HPDE6-E6E7 (cell line): ENCODE results near the gene THYN1.
A peak's percentile ranks its signal among the peaks of the same experiment; 100 is the strongest.

Experiments used
- DNase-seq: peaks from one replicate; pipeline ENCODE4 v3.0.0; 2011; ENCODE audit warnings: missing footprints; ENCODE audit errors: extremely low spot score

THYN1 gene

DNA sequence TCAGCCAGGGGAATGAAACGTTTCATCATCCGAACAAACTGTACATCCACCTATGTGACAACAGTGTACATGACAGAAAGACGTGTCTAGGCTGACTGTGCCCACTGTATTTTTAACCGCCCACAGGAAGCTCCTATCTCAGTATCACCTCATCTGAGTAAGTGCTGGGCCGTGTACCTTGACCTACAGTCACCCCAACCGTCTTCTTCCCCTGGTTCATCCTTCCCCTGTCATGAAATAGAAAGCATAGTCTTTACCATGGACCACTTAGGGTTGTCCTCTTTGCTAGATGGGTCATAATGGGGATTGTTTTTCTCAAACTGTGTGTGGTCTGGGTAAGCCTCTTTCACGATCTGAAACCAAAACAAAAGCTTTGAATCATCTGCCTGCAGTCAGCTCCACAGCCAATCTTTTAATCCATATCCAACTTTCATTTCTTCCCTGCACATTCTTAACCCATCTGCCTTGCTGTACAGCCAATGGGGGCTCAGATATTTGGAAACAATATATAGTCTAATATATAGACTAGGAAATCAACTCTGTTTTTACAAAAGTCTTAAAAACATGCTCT, 4.2 kb downstream of the THYN1 start:
- no peak for DNase-seq

GRCh38 chr11:134246678-134247077, 6.5 kb downstream of the THYN1 start:
- no peak for DNase-seq

GRCh38 chr11:134246100-134246499, 7.1 kb downstream of the THYN1 start:
- no peak for DNase-seq

DNA sequence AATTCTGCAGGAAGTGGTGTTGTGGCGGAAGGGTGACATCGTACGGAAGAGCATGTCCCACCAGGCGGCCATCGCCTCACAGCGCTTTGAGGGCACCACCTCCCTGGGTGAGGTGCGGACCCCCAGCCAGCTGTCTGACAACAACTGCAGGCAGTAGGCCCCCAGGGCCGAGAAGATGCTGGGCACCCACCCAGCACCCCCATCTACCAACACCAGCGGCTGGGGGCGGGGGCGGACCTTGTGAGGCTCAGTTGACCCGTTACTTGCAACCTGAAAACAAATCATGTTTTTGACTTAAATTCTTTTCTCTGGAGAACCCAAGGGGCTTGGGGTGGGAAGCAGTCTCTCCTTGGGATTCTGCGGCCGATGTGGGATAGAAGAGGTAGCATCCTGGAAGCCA, 7.7 kb downstream of the THYN1 start:
- no peak for DNase-seq

DNA sequence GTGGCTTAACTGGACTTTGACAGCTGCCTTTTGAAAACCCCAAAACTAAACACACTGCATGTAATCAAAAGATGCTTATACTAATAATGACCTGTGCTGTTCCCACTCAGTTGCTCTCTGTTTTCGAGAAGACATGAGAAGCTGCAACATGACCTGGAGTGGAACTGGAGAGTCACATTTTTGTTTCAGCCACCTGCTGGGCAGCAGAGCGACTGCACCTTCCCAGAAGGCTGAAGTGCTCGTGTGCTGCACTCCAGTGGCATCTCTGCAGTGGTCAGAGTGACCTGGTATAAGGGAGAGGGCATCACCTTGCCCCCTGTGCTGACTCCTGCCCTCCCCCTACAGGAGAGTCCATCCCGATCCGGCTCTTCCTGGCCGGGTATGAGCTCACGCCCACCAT, 8.6 kb downstream of the THYN1 start:
- peak; percentile 19 for DNase-seq

DNA sequence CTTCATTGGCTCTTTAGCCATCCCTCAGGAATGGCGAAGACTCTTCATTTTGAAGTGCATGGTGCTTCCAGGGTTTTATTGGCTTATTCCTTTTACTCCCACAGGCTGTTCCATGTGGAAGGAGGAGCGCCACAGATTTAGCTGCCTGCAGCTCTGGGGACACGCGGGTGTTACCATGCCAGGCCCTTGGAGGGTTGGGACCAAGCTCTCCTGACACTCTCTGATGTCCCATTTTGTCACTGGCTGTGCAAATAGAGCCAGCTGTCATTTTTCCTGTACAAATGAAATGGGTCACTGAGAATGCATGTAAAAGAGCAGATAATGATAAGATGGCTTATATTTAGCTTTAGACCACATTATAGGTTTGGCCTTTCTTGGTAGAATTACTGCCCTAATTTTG, 9.2 kb downstream of the THYN1 start:
- DNase-seq, result no peak

DNA sequence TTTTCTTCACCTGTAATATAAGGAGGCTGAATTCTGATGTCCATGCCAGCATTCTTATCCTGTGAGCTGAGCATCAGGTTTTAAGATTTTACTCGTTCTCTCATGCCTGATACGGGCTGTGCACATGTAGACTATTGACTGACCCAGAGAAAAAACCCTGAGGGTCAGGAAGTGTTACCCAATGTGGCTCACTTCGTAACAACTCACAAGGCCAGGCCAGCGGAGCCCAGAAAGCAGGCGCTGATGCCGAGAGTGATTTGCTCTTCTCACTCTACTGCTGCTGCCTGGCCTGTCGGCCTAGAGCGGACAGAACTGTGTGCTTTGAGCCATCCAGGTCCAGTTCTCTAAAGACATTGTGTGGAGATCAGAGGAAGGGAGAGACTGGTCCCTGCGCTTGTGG, 10.8 kb downstream of the THYN1 start:
- DNase-seq, result no peak

GRCh38 chr11:134240592-134240991, 12.6 kb downstream of the THYN1 start:
- DNase-seq, result no peak

GRCh38 chr11:134238956-134239355, 14.2 kb downstream of the THYN1 start:
- no peak for DNase-seq

DNA sequence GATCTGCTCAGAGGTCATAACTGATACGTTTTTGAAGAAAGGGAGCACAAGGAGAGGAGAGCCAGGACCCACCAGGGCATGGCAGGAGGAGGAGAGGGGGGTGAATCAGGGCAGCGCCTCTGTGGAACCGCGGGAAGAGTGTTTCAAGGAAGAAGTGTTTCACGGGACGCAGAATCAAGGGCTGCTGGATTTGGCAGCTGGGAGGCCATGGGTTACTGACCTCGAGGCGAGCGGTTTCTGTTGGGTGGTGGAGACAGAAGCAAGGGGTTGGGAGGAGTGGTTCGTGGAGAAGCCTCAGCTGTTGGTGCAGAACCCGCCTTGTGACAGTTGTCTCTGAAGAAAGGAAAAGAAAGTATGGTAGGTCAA, 15.6 kb downstream of the THYN1 start:
- DNase-seq, result no peak

DNA sequence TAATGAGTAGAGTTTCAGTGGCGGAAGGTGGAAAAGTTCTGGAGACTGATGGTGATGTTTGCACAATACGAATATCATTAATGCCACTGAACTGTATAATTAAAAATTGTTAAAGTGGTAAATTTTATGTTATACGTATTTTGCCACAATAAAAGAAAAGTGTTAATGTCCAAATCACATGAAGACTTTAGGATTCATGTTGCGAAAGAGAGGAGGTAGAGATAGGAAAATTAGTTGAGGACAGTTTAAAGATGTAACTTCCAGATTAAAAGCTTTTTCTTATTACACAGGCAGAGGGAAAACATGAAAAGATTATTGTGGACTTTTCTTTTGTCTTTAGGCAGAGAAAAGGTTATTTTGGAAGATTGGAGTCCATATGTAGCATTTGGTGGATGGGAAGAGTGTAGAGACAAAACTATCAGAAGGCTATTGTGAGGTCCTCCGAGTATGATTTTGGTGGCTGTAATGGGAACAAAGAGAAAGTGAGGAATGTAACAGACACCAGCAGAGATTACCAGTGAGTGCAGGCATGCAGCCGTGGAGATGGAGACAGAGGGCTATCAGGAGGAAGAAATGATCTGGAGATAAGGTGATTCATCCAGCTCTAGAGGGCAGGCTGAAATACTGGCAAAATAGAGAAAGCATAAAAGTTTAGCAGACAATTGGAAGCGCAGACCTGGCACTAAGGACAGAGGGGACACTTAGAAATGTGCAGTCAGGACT, 16.2 kb downstream of the THYN1 start:
- no peak for DNase-seq

DNA sequence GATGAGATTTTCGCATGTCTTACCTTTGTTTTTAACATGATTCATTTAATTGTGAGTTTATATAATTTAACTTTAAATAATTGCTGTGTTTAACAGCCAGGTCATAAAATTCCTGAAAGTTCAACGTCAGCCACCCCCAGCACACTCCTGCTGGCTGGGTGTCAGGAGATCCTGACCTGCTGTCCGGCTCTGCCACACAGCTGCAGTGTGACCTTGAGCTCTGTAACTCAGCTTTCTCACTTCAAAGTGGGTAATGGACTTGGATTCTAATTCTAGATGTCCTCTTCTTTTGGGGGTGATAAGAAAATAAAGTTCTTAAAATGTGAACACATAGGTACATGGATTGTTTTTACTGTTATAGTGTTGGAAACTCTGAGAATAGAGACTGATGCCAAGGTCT, 17.8 kb downstream of the THYN1 start:
- DNase-seq, result no peak

DNA sequence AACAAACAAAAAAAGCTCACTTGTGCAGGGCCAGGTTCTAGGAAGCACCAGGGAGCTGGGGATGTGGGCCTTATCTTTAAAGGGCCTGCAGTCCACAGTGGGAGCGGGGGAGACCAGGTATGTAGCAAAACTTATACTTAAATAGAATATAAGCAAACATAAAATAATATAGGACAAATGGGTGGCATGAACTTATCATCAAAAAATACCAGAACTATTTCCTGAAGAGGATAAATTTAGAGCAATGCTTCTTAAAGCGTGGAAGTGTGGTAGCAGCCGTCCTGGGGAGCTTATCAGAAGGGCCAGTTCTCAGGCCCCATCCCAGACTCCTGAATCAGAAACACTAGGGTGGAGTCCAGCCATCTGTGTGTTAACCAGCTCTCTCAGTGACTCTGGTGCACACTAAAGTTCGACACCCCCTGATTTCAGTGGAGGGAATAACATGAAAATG, 19.4 kb downstream of the THYN1 start:
- no peak for DNase-seq

DNA sequence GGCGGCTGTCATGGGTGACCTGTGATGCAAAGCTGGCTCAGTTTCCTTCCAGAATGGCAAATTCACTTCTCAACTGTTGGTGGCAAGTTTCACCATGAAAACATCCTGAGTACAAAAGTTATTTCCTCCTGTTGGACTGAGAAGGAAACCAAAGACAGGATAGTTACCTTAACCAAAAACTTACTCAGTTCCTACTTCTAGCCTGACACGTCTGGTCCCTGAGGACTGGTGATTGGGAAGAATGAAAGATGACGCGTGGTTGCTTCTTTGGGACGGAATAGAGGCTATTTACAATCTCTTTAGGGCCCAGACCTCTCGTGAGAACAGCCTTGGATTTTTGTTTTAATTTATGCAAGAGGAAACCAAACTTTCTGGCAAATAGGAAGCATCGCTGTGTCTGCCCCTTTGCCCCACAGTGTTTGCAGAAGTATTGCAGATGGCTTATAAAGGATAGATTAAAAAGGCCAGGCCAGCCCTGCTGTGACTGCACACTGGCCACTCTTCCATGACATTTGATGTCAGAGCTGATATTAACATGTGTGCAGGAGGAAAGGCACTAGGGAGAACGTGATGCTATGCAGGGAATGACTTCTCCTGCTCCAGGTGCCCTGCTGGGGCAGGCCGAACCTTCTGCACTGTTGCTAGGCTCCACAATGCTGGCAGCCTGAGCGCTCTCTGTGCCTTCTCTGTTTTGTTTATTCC, 21.0 kb downstream of the THYN1 start:
- no peak for DNase-seq

DNA sequence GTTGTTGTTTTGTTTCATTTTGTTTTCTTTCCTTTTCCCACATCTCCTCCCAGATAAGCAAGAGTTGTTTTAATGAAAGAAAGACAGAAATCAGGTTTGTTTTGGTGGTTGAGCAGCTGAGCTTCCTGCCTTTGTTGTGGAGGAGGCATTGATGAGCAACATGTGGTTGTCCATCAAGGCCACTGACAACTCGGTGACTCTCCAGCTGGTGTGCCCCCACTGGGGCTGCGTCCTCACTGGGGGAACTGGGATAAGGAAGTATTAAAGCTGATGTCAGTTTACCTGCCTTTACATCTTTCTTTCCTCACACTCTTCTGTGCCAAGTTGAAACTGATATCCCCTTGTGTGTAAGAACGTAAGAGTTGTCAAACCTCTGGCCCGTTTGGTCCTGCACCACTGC, 22.8 kb downstream of the THYN1 start:
- no peak for DNase-seq

DNA sequence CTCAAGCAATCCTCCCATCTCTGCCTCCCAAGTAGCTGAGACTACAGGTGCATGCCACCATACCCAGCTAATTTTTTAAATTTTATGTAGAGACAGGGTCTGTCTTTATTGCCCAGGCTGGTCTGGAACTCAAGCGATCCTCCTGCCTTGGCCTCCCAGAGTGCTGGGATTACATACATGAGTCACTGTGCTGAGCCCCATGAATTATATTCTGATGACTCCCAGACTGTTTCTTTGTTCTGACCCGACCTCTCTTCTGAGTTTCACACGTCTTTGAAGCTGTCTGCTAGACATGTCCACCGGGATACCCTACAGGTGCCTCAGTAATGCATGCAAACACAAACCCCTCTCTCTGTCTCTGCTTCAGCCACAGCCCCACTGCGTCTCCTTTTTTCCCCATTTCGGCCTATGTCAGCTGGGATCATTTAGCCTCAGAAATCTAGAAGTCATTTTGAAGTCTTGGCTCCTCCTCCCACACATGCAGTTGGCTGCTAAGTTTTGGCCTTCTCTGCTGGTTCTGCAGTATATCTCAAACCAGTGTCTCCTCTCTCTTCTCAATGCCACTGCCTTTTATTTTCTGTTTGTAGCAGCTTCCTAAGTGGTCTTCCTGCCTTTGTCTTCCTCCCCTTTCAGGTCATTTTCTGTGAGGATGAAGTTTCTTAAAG, 23.9 kb downstream of the THYN1 start:
- no peak for DNase-seq

DNA sequence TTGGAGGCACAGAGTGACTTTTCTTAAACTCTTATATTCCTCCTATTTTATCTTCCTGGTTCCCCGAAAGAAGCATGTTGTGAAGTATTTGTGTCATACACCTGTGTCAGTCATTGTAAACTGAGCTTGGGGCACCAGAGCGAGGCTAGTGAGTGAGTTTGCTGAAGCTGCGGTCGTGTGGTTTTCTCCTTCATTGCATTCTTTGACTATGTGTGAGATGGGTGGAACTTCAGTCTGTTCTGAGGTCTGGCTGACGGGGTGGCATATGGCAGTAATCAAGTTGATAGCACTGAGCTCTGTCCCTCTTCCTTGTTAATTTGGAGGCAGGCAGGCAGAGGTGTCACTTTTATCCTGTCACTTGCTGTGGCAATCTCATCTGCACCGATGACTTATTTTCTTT, 24.5 kb downstream of the THYN1 start:
- no peak for DNase-seq

DNA sequence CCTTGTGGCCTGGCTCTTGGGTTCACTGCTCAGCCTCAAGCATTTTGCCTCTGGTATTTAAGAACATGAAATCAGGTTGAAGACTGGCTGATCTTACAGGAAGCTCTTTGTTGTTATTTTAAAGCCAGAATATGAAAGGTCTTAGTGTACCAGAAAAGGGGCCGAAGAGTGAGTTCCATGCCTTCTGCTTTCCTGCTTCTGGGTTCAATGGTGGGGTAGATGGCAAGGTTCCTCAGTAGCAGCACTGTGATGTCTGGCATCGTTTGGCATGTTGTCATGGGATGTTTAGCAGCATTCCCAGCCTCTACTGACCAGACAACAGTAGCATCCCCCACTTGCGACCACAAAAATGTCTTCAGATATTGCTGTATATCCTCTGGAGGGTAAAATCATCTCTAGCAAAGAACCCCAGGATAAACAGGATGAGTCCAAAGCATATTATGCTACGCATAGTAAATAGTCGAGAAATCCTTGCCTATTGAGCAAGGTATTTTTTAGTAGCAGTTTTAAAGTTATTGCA, 26.3 kb downstream of the THYN1 start:
- no peak for DNase-seq

DNA sequence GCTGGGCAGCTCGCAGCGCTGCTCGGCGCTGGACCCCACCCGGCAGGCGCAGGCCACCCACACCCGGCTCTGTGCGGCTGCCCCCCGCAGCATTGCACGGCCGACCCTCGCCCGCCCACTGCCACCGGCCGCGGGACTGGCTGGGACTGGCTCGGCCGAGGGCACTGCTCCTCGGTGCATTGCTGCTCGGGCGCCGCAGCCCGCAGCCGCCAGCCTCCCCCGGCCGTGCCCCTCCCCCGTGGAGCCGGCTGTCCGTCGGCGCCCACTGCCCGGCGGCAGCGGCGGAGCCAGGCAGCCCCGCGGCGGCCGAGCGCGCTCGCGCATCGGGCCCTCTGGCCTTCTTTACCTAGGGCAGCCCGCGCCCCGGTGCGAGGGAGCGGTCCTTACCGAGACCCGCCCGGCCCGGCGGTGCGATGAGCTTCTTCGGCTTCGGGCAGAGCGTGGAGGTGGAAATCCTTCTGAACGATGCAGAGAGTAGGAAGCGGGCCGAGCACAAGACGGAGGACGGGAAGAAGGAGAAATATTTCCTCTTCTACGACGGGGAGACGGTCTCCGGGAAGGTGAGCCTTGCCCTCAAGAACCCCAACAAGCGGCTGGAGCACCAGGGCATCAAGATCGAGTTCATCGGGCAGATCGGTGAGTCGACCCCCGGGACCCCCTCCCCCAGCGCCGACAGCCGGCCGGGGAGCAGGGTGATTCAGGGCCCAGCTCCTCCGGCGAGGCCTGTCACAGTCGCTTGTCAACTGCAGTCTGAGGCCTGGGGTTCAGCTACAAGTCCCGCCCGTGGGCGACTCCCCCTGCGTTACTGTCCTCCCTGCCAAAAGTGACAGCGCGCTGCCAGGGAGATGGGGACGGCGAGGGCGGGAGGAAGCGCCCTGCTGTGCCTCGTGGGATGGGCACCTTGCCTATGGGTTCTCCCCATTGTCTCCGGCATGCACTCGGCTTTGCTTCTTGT, 28.2 kb downstream of the THYN1 start:
- DNase-seq, result peak; percentile 12

GRCh38 chr11:134223836-134224709, 29.1 kb downstream of the THYN1 start, which contains the start of the genes NCAPD3 and VPS26B:
Gene NCAPD3 (minus strand): TSS chr11:134223967. CDS start chr11:134223926, 41 bp downstream.
Gene VPS26B (plus strand): TSS chr11:134224671. CDS start chr11:134225123, 452 bp downstream.
- DNase-seq, result peak; percentile 99
